AG04450 (cell line): ENCODE measurements around the gene BCAP29. TPM values are rescaled to one million over a fixed set of nuclear protein-coding genes. Genes with fewer than 3 reads are reported as not detected.

Source experiments
- CTCF ChIA-PET: fragments of 300-600, 350-600 bp; formaldehyde crosslinking; extraction: SDS; loops from one replicate; lab custom pipeline; 2022; ENCODE audit warnings: antibody characterized with exemption, inconsistent platforms; lab: Charles Lee
- POLR2A ChIA-PET: fragments of 350-600 bp; formaldehyde crosslinking; extraction: SDS; loops from one replicate; lab custom pipeline; 2021; ENCODE audit warnings: antibody characterized with exemption, inconsistent platforms; lab: Yijun Ruan, JAX
- DNase-seq: peaks from one replicate; pipeline ENCODE4 v3.0.0-alpha.2; 2011; ENCODE audit warnings: low read depth, low spot score
- H3K27ac ChIP-seq: one replicate; pipeline ENCODE4 v1.5.1; 2012; ENCODE audit warnings: low read depth, low read length, control low read depth
- H3K27me3 ChIP-seq: one replicate; pipeline ENCODE4 v1.6.0; 2012; ENCODE audit warnings: low read length; ENCODE audit not compliant: control insufficient read depth, insufficient read depth
- H3K4me3 ChIP-seq: 2 replicates; pipeline ENCODE4 v1.5.1; 2011; ENCODE audit warnings: mild to moderate bottlenecking, low read depth, low read length, control low read depth
- H3K9me3 ChIP-seq: 2 replicates; pipeline ENCODE4 v1.5.1; 2012; ENCODE audit warnings: low read length; ENCODE audit not compliant: control insufficient read depth, insufficient read depth
- polyA plus RNA-seq: library from polyadenylated mRNA; depleted of rRNA; stranded (reverse); fragments of >200 nt; gene quantifications from 2 replicates; pipeline ENCODE4 v1.2.3, GENCODE V29; 2011
- TF ChIP-seq, protein P1 (sequence below): IDR thresholded peaks from 2 replicates; pipeline ENCODE4 v1.5.1; 2011; ENCODE audit warnings: low read depth, low read length, control low read depth, inconsistent platforms

Gene BCAP29
- polyA plus RNA-seq, 1 experiment: 56.9 TPM

DNA sequence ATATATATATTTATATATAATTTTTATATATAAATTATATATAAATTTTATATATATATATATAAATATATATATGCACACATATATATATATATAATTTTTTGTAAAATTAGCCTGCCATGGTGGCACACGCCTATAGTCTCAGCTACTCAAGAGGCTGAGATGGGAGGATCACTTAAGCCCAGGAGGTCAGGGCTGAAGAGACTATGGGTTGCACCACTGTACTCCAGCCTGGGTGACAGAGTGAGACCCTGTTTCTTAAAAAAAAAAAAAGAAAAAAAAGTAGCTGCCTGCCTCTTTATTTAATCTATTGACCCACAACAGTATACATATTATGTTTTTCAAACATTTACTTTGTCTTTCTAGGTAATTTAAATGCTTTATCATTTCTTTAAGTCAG lies 19.2 kb downstream of the BCAP29 start:
- no peak for DNase-seq
- Histone ChIP-seq H3K27ac (no peak overlapping the region), H3K4me3 (no peak overlapping the region), H3K27me3 (no peaks in the 10 kb centered on the region), H3K9me3 (no peaks in the 10 kb centered on the region)
- ChIA-PET CTCF (no interaction called here), POLR2A (no interaction called here)
- TF ChIP-seq, protein P1, sequence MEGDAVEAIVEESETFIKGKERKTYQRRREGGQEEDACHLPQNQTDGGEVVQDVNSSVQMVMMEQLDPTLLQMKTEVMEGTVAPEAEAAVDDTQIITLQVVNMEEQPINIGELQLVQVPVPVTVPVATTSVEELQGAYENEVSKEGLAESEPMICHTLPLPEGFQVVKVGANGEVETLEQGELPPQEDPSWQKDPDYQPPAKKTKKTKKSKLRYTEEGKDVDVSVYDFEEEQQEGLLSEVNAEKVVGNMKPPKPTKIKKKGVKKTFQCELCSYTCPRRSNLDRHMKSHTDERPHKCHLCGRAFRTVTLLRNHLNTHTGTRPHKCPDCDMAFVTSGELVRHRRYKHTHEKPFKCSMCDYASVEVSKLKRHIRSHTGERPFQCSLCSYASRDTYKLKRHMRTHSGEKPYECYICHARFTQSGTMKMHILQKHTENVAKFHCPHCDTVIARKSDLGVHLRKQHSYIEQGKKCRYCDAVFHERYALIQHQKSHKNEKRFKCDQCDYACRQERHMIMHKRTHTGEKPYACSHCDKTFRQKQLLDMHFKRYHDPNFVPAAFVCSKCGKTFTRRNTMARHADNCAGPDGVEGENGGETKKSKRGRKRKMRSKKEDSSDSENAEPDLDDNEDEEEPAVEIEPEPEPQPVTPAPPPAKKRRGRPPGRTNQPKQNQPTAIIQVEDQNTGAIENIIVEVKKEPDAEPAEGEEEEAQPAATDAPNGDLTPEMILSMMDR: no peak

DNA sequence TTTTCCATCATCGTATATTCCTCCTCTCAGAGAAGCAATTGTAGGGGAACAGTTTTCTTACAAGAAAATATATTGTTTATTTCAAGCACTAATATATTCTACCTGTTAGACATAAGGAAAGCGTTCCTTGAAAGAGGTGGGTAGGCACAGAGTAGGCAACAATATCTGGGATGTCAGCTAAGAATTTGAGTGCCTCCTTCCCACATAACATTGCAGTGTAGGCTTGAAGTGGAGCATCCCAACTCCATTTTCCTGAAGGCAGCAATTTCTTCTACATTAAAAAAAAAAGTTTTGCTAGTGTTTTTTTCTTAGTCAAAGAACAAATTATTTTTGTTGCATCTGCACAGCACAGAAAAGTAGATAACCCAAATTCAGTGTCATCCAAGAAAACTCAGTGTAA lies 20.8 kb downstream of the BCAP29 start:
- DNase-seq: no peak
- ChIA-PET CTCF (no interaction called here), POLR2A (no interaction called here)

DNA sequence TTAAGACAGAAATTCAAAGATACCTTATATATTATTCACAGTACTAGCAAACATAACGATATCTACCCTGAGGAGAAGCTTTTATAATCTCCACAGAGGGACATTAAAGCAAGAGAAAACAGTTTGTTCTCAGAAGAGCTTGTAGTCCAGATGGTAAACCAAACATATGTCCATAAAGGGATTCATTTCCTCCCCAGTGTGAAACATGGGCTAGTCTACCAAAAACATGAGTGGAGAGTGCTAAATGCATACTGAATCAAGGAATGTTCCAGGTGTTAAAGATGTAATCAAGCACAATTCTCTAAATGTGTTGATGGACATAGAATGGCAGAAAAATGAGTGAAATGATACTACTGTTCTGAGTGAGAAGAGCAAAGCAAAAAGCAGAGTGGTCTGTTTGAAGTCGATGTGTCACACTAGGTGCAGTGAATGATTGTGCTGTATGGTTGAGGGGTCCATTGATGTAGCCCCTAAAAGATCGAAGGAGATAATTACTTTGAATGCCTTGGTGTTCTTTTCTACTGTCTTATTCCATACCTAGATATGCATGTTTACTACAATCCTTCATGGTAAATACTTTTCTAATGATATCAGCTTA lies 25.3 kb downstream of the BCAP29 start:
- Histone ChIP-seq H3K9me3 (no peaks in the 10 kb centered on the region), H3K4me3 (no peak overlapping the region), H3K27ac (no peak overlapping the region), H3K27me3 (no peaks in the 10 kb centered on the region)
- no peak for DNase-seq
- ChIA-PET CTCF (interaction anchor here (1.0 to 2.2 kb wide), 3 partner anchors 40 to 270 kb away, joined by 3 to 8 read pairs (median 6); no protein-coding TSS in a partner anchor), POLR2A (no interaction called here)
- TF ChIP-seq, protein P1: no peak

More for the DNA sequence above, 20.8 kb downstream of the BCAP29 start:
- Histone ChIP-seq H3K4me3 (no peak overlapping the region), H3K27ac (no peak overlapping the region), H3K27me3 (no peaks in the 10 kb centered on the region), H3K9me3 (no peaks in the 10 kb centered on the region)
- TF ChIP-seq, protein P1: no peak

DNA sequence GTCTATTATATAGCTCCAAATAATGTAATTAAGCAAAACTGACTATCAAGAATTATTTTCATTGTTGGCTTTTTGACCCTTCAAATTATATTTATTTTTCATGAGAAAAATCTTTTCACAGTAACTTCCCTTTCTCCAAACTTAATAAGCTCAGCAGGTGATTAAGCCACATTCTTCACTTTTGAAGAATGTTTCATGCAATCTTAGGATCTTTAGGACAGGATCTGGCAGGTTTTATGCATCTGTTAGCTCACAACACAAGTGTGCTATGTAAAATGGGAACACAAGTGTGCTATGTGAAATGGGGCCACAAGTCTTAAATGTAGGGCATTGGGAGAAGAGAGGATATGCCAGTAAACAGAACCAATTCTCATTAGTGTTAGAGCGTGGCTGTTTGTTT lies 26.3 kb downstream of the BCAP29 start:
- DNase-seq: no peak
- TF ChIP-seq, protein P1: no peak
- Histone ChIP-seq H3K4me3 (no peak overlapping the region), H3K9me3 (no peaks in the 10 kb centered on the region), H3K27me3 (no peaks in the 10 kb centered on the region), H3K27ac (no peak overlapping the region)
- POLR2A ChIA-PET: no interaction called here
- CTCF ChIA-PET: interaction anchor here (0.6 to 2.2 kb wide), 5 partner anchors 41 to 540 kb away, joined by 3 to 8 read pairs (median 4); no protein-coding TSS in a partner anchor

DNA sequence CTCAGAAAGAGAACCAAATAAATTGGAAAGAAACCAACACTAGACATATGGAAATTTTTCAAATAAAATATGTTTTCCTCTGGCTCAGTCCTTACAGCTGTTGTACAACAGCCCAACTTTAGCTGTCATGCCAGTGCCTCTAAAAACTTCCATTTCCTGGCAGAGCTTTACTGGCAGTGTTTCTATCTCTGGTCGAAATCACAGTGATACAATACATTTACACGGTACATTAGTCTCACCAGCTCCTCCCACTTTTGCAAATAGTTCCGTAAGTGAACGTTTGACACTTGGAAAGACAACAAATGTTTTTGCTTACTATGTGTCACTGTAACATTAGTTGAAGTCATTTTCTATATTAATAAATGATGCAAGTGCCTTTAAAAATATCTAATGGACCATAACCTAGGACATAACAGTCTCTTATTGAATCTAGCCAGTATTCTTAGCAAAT lies 29.8 kb downstream of the BCAP29 start:
- DNase-seq: no peak
- POLR2A ChIA-PET: no interaction called here
- TF ChIP-seq, protein P1: no peak
- Histone ChIP-seq H3K4me3 (no peak overlapping the region), H3K27me3 (no peaks in the 10 kb centered on the region), H3K9me3 (no peaks in the 10 kb centered on the region), H3K27ac (no peak overlapping the region)
- CTCF ChIA-PET: interaction anchor here (0.8 kb wide), 1 partner anchor 147 kb away, joined by 3 read pairs; no protein-coding TSS in a partner anchor
